ENCODE data around the gene ARPP21.

The ARPP21 gene

DNA sequence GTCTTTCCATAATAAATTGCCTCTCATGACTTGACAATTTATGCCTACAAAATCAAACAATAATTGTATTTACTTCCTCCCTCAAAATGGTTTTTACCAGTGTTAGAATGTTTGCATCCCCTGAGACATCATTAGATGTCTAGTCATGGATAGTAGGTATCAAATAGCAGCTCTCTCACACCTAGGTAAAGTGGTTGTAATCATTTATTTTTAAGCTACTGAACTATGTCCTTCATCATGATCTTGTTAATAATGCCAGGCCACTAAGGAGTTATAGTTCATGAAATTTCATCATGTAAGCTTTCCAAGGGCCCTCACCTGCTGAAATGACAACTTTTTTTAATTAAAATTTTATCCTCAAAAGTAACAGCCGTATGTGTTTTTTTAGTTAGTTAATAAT is 134.1 kb downstream of the ARPP21 start:
- H3K27ac ChIP-seq = no peak overlapping the region
- no peaks in the 10 kb centered on the region for H3K9me3 ChIP-seq
- TF ChIP-seq, protein P1, sequence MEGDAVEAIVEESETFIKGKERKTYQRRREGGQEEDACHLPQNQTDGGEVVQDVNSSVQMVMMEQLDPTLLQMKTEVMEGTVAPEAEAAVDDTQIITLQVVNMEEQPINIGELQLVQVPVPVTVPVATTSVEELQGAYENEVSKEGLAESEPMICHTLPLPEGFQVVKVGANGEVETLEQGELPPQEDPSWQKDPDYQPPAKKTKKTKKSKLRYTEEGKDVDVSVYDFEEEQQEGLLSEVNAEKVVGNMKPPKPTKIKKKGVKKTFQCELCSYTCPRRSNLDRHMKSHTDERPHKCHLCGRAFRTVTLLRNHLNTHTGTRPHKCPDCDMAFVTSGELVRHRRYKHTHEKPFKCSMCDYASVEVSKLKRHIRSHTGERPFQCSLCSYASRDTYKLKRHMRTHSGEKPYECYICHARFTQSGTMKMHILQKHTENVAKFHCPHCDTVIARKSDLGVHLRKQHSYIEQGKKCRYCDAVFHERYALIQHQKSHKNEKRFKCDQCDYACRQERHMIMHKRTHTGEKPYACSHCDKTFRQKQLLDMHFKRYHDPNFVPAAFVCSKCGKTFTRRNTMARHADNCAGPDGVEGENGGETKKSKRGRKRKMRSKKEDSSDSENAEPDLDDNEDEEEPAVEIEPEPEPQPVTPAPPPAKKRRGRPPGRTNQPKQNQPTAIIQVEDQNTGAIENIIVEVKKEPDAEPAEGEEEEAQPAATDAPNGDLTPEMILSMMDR (IDR thresholded peaks at IDR 0.05) = no peak
- H3K4me1 ChIP-seq (ENCODE audit: control insufficient read depth in 1 of 2, insufficient read depth in 1 of 2, low read depth in 1 of 2, low read length in 1 of 2) = no peaks in the 10 kb centered on the region
- no peaks in the 10 kb centered on the region for H3K36me3 ChIP-seq
- no peaks in the 10 kb centered on the region for H3K27me3 ChIP-seq
- H3K4me3 ChIP-seq (ENCODE audit: low read depth in 1 of 2, low read length in 1 of 2) = no peak overlapping the region

DNA sequence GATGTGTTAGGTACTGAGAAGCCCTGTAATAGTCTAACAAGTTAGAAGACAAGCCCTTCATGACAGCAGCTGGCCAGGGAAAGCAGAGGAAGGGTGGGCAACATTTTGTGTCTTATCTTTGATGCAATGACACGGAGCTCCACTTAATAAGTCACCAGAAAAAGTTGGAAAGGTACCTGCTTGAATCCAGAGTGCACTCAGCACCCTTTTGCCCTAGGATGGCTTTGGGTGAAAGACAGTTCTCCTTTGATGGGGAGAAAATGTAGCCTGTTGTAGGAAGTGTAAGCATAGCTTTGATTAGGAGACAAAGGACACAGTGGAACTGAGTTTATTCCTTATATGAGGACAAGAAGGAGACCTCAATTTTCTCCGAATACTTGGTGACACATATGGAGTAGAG is 137.0 kb downstream of the ARPP21 start:
- no peaks in the 10 kb centered on the region for H3K27me3 ChIP-seq
- no peak overlapping the region for H3K4me3 ChIP-seq (ENCODE audit: low read depth in 1 of 2, low read length in 1 of 2)

DNA sequence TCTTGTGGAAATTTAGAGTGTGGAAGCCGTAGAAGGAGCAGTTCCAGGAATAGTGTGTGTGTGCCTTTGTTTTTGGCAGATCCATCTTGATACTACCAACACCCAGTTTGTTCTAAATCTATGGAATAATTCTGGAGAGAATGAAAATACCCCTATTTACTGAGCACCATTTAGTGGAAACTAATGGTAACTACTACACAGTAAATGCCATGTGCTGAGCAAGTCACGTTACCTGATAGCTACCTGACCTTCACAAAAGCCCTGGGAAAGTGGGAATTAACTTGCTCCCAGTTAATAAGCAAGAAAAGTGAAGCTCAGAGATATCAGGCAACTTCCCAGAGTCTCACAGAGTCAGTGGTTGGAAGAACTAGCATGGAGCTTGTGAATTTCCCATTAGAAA is 137.7 kb downstream of the ARPP21 start:
- Histone ChIP-seq H3K27me3 (no peaks in the 10 kb centered on the region), H3K36me3 (no peaks in the 10 kb centered on the region), H3K27ac (no peak overlapping the region), H3K9me3 (no peaks in the 10 kb centered on the region), H3K4me1 (ENCODE audit: control insufficient read depth in 1 of 2, insufficient read depth in 1 of 2, low read depth in 1 of 2, low read length in 1 of 2) (no peaks in the 10 kb centered on the region), H3K4me3 (ENCODE audit: low read depth in 1 of 2, low read length in 1 of 2) (no peak overlapping the region)
- TF ChIP-seq, protein P1 (IDR thresholded peaks at IDR 0.05) = no peak

More for the DNA sequence above, 137.0 kb downstream of the ARPP21 start:
- TF ChIP-seq, protein P1 (IDR thresholded peaks at IDR 0.05) = no peak
- Histone ChIP-seq H3K27ac (no peak overlapping the region), H3K36me3 (no peaks in the 10 kb centered on the region), H3K9me3 (no peaks in the 10 kb centered on the region), H3K4me1 (ENCODE audit: control insufficient read depth in 1 of 2, insufficient read depth in 1 of 2, low read depth in 1 of 2, low read length in 1 of 2) (no peaks in the 10 kb centered on the region)

DNA sequence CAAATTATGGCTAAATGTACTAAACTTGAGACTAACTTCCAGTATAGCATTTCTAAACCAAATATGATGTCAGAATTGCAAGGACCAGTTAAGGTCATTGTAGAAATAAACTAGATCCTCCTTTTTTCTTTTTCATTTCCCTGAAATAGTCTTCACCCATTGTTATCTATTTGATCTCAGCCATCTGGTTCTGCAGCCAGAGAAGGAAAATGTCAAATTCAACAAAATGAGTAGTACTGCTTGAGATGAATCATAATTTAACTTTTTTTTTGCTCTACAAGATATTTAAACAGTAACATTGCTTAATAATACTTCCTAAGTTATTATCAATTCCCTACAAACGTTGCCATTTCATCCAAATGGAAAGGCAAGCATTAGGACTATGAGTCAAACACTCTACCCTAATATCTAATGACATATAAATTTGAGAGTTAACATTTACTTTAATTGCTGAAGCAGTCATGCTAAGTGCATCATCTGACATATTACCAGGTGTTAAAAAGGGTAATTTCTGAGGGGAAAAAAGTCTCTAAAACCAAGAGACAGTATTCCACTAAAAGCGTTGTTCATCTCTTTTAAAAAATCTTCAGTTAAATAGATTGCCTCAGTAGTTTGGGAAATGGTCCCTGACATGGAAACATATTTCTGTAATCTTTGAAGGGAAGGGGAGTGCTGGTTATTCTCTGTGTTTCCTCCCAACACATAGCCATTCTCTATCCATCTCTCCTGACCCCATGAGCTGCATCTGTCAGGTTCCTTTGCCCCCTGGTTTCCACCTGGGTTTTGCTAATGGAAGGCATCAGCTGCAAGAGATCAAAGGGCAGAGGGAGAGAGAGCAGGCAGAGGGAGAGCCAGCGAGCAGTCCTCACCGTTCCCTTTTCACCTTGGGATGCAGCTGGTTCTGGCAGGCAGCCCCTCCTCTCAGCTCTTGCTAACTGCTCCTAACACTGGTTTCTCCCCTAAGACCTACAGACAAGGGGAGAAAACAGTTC is 138.5 kb downstream of the ARPP21 start:
- Histone ChIP-seq H3K4me3 (ENCODE audit: low read depth in 1 of 2, low read length in 1 of 2) (no peak overlapping the region), H3K36me3 (no peaks in the 10 kb centered on the region), H3K9me3 (no peaks in the 10 kb centered on the region), H3K27me3 (no peaks in the 10 kb centered on the region), H3K4me1 (ENCODE audit: control insufficient read depth in 1 of 2, insufficient read depth in 1 of 2, low read depth in 1 of 2, low read length in 1 of 2) (no peaks in the 10 kb centered on the region), H3K27ac (no peak overlapping the region)
- TF ChIP-seq, protein P1 (IDR thresholded peaks at IDR 0.05) = no peak

DNA sequence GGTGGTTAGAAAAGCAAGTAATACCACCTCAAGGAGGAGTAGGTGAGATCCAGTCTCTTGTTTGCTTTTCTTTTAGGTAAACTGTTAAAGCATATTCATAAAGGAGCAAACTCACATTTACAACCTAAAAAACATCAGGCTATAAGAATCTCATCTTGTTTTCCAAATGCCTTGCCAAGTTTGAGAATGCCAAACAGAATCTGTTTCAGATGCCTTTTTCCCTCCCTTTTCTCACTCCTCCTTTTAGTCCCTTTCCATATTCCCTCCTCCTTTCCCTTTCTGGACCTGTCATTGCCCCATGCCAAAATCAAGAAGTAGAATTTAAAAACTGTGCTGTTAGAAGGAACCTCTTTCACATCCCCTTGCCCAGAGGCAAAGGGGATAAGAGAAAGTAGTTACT is 140.3 kb downstream of the ARPP21 start:
- Histone ChIP-seq H3K27me3 (no peaks in the 10 kb centered on the region), H3K4me1 (ENCODE audit: control insufficient read depth in 1 of 2, insufficient read depth in 1 of 2, low read depth in 1 of 2, low read length in 1 of 2) (no peaks in the 10 kb centered on the region), H3K27ac (no peak overlapping the region), H3K4me3 (ENCODE audit: low read depth in 1 of 2, low read length in 1 of 2) (no peak overlapping the region), H3K9me3 (no peaks in the 10 kb centered on the region), H3K36me3 (no peaks in the 10 kb centered on the region)
- TF ChIP-seq, protein P1 (IDR thresholded peaks at IDR 0.05) = no peak

Measured in neutrophil (primary cell).